ENCODE measurements around the gene PXN. TPM values are rescaled to one million over a fixed set of nuclear protein-coding genes. Genes with fewer than 3 reads are reported as not detected.
A peak's percentile ranks its signal among the peaks of the same experiment; 100 is the strongest.

Gene PXN
- total and polyA plus RNA-seq, 2 of the 13 experiments (the other 11 are each of a cell fraction or from before 2014, with no cell fraction given): 13.6 to 14.2 TPM

- Histone ChIP-seq H3K27ac (ENCODE audit: extremely low read length, insufficient read depth, low read length) (peak overlapping the region; percentile 54), H3K27me3 (ENCODE audit: control insufficient read depth in 1 of 2, insufficient read depth in 2 of 2, low read length in 2 of 2) (no peaks in the 10 kb centered on the region), H3K9me3 (ENCODE audit: low read length) (no peaks in the 10 kb centered on the region), H3K9ac (ENCODE audit: insufficient read depth, low read depth, low read length) (no peak overlapping the region), H4K20me1 (ENCODE audit: insufficient read depth, low read length) (peaks cover 29% of the 10 kb centered on the region), H3K4me1 (ENCODE audit: insufficient read depth, low read length) (peaks cover 36% of the 10 kb centered on the region), H3K4me3 (replicated peaks in 1 of 3; ENCODE audit: insufficient read depth in 1 of 3, low read depth in 2 of 3, low read length in 3 of 3) (no peak overlapping the region), H2AFZ (ENCODE audit: low read length) (no peak overlapping the region), H3K36me3 (replicated peaks in 1 of 2; ENCODE audit: control insufficient read depth in 1 of 2, insufficient read depth in 2 of 2, low read length in 2 of 2) (peaks cover 41 to 76% of the 10 kb centered on the region in 2 experiments), H3K79me2 (ENCODE audit: insufficient read depth, low read length) (peaks cover 24% of the 10 kb centered on the region), H3K4me2 (ENCODE audit: low read depth, low read length) (no peak overlapping the region)
- FAIRE-seq (peak; percentile 54), DNase-seq (ENCODE audit: low spot score) (peak; percentile 63), ATAC-seq (peak; percentile 89)
- POLR2A ChIA-PET: interaction anchor here (0.7 to 3.0 kb wide), 11 partner anchors 9 to 927 kb away, joined by 3 to 54 read pairs (median 4); partner anchors contain the start of genes RNU4-2 and RPLP0
- in situ Hi-C loops (cut with HindIII; ENCODE audit: extremely low pct_ligation_motif_present, low pct_unique_long_range_greater_than_20kb) (no loop called here), intact Hi-C loops (cut with micrococcal nuclease; ENCODE audit: unreplicated experiment) (loop anchor here (10.0 kb wide), 1 partner anchor 57 kb away; no protein-coding TSS in a partner anchor)
- BruUV-seq (replicated peaks): no TSS peak
- 70% methylated on average over 5 of the region's 8 CpGs for WGBS (ENCODE audit: low lambda C conversion rate)
- CTCF ChIA-PET (ENCODE audit: low intra/inter-chr PET ratio, low total read pairs): no interaction called here
- TF ChIP-seq TFDP1 (CRISPR knock-in tag; IDR thresholded peaks at IDR 0.05; ENCODE audit: borderline replicate concordance) (no peak), SP2 (CRISPR knock-in tag; IDR thresholded peaks at IDR 0.05) (no peak), HNF4A (CRISPR knock-in tag; IDR thresholded peaks at IDR 0.05) (0 out of 2 replicates have a peak, but pooled peaks have one; percentile 9), ZNF724P (CRISPR knock-in tag; IDR thresholded peaks at IDR 0.05; ENCODE audit: borderline replicate concordance) (no peak), ZNF414 (CRISPR knock-in tag; IDR thresholded peaks at IDR 0.05) (no peak), RXRA (CRISPR knock-in tag; IDR thresholded peaks at IDR 0.05) (no peak), HMGXB4 (CRISPR knock-in tag; IDR thresholded peaks at IDR 0.05; ENCODE audit: borderline replicate concordance in 1 of 2, low read depth in 1 of 2) (no peak), CEBPB (IDR thresholded peaks at IDR 0.05; ENCODE audit: borderline replicate concordance, low read depth, low read length) (peak; percentile 89), HOXD1 (CRISPR knock-in tag; IDR thresholded peaks at IDR 0.05) (peak; percentile 73; the same call in 1 of the 2 replicates), SOX13 (IDR thresholded peaks at IDR 0.05) (no peak), SOX13 (CRISPR knock-in tag; conservative IDR thresholded peaks at IDR 0.05 in 1 of 2, IDR thresholded peaks at IDR 0.05 in 1 of 2) (peak in 1 of 2 experiments; percentile 43; a peak in 1 of 4 replicates), ZSCAN29 (CRISPR knock-in tag; conservative IDR thresholded peaks at IDR 0.05) (no peak), ZNF10 (CRISPR knock-in tag; IDR thresholded peaks at IDR 0.05; ENCODE audit: borderline replicate concordance, low read depth) (no peak), TBX3 (IDR thresholded peaks at IDR 0.05; ENCODE audit: borderline replicate concordance) (no peak), PAX8 (CRISPR knock-in tag; IDR thresholded peaks at IDR 0.05; ENCODE audit: borderline replicate concordance) (no peak)
- TF ChIP-seq, protein P1, sequence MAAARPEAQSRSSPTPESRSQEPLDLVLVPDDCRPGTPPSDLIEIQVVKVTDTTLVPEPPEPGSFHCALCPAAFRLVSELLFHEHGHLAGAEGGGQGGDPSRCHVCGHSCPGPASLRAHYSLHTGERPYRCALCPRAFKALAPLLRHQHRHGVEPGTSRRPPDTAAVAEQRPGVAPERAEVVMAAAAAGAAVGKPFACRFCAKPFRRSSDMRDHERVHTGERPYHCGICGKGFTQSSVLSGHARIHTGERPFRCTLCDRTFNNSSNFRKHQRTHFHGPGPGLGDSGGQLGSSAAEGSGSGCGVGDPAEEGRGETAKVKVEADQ (CRISPR knock-in tag; IDR thresholded peaks at IDR 0.05; ENCODE audit: borderline replicate concordance): no peak
- TF ChIP-seq, protein P2, sequence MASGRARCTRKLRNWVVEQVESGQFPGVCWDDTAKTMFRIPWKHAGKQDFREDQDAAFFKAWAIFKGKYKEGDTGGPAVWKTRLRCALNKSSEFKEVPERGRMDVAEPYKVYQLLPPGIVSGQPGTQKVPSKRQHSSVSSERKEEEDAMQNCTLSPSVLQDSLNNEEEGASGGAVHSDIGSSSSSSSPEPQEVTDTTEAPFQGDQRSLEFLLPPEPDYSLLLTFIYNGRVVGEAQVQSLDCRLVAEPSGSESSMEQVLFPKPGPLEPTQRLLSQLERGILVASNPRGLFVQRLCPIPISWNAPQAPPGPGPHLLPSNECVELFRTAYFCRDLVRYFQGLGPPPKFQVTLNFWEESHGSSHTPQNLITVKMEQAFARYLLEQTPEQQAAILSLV (CRISPR knock-in tag; IDR thresholded peaks at IDR 0.05; ENCODE audit: borderline replicate concordance): no peak
These were observed 83.4 kb downstream of the PXN start for GRCh38 chr12:120181991-120182631.

Data from HepG2 (cell line).